GM19452 (cell line): ENCODE data around the gene PIGM.

Experiments used
- ATAC-seq: cut with Tn5 transposase; IDR thresholded peaks from one replicate; pipeline ENCODE4 v1.9.1; 2021; ENCODE audit not compliant: unreplicated experiment

PIGM gene

DNA sequence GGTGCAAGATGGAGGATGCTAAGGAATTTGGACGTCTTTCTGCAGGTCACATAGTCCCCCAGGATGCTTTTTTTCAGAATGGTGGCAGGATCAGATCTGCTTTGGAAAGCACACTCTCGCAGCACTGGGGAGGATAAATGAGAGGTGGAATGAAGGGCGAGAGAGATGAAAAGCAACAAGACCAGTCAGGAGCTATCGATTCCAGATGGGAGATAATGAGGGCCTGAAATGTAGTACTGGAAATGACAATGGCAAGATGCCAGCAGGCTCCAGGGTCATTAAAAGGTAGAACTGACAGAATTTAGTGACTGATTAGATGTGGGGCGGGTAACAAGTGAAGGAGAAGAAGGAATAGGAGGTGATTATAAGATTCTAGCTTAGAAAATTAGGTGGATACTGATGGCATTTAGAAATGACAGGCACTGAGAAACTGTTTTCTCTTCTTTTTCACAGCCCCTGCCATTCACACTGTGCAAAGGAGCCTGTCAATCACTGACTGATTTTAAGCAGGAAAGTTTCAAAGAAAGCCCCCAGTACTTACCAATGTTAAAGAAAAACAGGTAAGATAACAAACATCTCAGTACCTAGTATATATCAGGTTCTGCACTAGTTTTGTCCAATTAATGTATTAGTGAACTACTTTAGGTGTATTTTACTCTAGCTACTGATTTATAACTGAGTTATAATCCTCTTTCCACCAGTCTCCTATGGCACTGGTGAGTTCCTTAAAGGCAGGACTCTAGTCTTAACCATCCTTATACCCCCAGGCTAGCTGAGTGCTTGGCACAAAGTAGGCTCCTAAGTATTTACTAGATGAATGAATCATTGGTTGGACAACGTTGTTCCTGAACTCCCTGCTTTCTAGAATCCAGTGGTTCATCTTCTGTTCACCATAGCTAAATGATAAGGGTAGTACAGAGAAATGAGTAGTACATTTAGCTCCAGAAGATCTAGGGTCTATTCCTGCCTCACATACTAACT lies 9.2 kb downstream of the PIGM start:
- ATAC-seq: no peak

DNA sequence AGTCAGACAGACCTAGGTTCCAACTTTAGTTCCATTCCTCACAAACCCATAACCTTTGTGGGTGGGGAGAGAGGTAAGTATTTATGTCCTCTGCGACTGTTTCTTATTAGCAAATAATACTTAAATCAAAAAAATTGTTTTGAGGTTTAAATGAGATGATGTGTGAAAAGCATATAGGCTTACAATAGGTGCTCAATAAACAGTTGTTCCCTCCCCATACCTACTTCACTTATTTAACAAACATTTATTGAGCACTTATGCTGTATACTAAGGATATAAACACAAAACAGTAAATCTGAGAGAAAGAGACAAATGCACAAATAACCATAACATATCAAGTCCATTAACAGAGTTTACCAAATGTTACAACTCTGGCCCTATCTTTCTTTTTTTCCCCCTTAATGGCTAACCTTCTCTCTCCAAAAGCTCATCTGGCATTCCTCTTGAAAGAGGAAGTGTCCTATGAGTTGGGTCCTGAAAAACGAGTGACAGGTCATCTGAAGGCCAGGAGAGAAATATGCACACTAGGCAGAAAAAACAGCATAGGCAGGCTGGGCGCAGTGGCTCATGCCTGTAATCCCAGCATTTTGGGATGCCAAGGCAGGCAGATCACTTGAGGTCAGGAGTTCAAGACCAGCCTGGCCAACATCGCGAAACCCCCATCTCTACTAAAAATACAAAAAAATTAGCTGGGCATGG lies 10.3 kb downstream of the PIGM start:
- ATAC-seq: no peak

DNA sequence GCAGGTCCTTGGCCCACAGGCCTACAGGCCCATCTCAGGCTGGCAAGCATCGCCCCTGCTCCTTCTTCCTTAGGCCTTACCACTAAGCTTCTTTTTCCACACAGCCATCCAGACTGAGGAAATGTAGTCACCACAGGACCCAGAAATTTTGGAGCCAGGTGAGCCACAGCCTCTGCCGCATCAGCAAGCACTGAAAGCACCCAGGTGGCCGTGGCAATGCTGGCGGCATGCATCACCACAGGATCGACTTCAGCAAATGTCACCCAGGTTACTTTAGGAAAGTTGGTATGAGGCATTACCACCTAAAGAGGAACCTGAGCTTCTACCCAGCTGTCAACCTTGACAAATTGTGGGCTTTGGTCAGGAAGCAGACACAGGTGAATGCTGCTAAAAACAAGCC lies 11.6 kb downstream of the PIGM start:
- no peak for ATAC-seq

DNA sequence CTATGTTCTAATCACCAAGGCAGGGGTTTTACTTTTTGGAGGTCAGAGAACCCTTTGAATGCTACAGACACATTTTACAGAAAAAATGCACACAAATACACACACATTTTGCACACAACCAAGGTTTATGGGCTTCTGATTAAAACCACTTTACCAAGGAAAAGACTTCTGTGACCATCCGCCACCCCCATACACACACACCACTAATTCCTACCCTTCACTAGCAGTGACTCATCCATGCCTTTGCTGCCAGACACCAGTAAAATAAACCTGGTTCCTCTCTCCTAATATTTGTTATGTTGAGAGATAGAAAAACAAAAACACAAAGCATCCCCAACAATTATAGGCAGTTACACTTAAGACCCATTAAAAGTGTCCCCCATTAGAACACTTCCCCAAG lies 12.9 kb downstream of the PIGM start:
- no peak for ATAC-seq

DNA sequence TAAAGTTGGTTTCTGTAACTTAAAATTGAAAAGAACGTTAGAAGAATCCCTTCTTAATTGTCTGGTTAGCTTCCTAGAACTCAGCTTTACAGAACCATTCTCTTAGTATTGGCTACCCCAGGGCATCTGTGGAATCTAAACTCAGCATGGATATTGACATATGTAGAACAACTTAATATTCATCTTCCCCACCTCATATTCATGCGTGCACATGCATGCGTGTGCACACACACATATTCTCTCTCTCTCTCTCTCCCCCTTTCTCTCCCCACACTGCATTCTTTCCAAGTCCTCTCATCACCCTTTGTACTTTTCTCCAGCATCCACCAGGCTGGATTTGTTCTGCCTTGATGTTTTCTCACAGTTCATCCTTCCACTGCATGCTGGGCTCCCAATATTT lies 13.4 kb downstream of the PIGM start:
- ATAC-seq: no peak

DNA sequence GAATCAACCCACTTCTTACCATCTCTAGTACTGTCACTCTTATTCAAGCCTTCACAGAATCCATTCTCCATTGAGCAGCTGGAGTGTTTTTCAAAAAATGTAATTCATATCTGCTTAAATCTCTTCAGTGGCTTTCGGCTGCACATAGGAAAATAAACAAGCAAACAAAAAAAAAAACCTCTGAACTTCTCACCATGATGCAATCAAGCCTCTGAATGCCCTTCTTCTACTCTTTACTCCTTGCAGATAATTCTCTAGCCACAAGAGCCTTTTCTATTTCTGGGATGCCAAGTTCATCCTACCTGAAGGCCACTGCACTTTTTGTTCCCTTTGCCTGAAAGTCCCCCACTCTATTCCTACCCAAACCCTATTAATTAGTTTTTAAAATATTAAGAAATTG lies 14.2 kb downstream of the PIGM start:
- no peak for ATAC-seq

DNA sequence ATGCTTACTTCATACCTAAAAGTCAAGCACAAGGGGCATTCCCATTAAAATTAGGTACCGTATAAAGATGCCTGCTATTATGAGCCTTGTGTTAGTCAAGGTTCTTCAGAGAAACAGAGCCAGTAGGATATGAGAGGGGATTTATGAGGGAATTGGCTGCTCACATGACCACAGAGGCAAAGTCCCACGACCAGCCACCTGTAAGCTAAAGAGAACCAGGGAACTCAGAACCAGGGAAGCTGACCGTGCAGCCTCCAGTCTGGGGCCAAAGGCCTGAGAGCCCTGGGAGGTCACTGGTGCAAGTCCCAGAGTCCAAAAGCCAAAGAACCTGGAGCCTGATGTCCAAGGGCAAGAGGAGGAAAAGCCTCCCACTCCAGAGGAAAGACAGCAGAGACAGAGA lies 20.0 kb downstream of the PIGM start:
- no peak for ATAC-seq

DNA sequence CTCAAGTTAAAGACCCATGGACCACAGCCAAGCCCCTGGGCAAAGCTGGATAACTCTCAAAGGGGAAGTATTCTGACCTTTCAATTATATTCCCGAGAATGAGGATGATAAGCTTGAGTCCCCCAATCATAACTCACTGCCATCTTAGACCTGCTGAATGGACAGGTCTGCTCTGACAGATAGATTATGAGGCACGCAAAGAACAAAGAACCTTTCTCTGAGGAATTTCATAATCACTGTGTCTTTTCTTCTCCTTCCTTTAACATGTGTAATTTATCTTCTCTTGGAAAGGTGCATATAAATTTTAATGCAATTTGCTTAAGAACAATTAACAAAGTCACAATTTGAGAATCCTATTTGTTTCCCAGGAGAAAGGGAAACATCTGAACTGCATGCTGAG lies 22.0 kb downstream of the PIGM start:
- no peak for ATAC-seq

DNA sequence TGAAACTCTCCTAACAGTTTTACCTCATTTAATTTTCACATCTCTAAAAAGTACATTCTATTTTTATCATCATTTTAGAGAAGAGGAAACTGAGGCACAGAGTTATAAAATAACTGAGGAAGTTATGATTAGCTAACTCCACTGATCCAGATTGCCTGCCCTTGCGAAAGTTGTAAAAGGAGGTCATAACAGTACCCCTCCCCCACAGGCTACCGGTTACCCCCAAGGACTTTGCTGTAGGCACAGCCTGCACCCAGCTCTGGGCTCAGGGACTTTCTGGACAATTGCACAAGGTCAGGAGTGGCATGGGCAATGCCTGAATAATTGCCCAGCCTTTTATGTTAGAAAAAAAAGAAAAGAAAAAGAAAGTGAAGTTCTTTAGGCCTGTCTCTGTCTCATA lies 22.7 kb downstream of the PIGM start:
- no peak for ATAC-seq

DNA sequence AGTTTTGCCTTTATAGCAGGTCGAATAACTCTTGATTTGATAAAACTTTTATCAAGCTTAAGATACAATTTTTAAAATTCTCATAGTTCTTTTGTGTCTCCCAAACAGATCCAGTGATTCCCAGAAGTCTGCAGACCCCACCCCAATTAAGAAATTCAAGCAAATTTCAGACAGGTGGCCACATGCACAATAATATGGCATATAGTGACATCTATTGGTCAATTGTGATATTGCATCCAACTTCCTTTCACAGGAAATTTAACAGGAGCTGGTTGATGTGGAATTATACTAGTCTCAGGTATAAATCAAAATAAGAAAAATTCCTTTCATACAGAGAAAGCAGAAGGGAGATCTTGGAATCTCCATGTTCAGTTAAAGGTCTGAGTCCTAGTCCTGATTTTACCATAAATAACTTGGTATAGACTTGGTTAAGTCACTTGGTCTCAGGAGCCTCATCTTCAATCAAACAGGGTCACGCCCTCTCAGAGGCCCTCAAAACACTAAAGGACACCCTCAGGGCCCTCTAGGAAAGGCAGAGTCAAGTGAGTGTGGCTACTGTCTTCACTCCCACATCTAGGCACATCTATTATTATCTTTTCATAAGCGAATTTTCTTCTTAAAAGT lies 24.1 kb downstream of the PIGM start:
- ATAC-seq: no peak

DNA sequence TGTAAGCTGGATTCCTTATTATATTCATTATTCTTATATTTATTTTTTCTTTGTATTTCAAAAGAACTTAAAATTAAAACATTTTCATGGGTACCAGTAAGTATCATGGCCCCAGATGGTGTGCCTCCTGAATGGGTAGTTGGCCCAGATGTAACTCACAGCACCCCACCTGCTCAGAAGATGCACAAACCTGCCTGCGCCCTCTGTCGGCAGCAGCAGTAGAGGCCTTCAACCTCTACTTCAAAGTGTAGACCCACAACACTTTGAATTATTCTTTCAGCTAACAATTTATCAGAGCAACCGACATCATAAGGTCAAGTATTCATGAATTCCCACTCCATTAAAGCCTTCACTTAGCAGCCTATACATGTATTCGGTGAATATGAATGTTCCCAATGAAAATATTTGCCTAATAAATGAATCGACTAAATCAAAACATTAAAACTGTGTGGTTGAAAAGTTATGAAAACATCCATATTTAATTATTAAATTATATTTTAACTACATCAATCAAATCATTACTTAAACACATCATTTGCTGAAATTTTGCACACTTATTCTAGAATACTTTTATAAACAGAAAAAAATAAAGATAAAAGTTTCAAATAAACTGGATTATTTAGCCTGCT lies 25.4 kb downstream of the PIGM start:
- no peak for ATAC-seq

DNA sequence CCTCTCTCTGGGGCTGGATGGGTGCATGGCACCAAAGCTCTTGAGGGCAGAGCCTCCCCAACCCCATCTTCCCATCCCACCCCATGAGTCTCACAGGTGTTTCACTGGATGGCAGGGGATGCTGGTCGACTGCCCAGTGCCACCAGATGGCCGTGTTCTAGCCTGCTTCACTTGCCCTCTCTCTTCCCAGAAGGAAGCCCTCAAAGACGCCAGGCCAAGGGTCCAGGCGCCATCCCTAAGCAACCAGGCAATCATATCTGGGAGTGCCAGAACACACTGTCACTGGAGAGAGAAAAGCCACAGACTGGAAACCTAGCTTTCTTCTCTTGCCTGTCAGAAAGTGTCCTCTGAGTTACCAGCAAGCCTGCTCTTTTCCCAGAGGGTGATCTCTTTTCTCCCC lies 26.7 kb downstream of the PIGM start:
- no peak for ATAC-seq

DNA sequence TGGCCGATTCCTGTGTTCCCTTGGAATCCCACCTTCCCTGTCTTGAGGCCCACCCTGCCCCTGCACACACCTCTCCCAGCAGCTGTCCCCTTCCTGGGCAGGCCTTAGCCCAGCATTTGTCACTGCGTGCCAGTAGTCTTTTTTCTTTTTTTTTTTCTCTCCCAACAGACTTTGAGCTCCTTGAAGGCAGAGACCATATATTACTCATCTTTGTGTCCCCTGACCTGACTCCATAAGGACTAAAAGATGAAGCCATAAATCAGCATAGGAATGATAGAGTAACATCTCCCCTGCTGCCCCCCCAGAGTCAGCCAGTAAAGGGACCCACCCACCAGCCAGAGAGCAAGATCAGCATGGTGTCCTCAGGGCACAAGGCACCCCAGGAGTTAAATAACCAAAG lies 27.4 kb downstream of the PIGM start:
- no peak for ATAC-seq

DNA sequence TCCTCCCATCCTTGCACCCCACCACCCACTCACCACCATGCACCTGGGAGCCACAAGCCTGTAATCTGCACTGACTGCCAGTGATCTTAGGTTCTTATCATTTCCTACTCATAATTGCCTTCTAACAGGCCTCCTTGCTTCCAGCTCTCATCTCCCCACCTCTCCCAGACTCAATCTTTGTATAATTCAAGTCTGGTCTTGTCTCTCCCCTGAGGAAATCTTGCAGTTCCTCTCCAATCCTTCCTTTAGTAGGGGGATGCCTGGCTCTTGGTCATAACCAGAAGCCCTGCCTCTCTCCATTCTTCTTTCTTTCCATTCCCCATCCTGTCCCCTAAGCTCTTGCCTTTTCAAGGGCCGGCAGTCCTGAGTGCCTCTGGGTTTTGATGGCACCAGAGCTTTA lies 27.8 kb downstream of the PIGM start:
- ATAC-seq: no peak

DNA sequence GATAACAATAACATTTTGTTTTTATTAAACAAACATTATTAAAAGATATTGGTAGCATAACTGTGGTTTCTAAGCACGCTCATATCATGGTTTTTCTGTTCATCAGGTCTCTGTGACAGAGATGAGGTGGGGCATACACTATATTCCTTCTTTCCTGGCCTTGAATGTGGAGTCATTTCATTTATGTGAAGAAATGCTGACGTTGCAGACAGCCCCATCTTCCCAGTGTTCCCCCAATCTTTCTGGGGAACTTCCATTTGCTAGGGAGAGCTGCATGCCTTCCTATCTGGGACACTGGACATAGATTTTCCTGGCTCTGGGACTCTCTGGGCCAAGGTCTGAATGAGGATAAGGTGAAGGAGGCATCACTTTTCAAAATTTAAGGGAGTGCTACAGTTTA lies 30.4 kb downstream of the PIGM start:
- ATAC-seq: no peak

DNA sequence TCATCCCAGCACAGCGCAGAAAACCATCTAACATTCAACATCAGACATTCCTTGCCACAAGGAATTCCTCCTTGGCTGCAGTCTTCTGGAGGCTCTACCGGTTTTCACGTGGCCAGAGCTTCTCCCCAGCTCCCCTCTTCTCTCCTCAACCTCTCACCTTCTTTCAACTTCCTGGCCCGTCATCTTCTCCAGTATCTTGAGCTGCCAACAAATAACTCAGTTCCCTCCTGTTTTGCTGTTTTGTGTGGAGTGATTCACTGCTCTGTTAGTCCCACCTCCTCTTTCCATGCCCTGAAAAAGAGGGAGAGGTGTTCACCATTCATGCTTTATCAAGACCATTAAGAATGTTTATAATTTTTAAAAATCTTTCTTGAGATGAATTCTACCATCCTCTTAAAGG lies 32.6 kb downstream of the PIGM start:
- no peak for ATAC-seq

DNA sequence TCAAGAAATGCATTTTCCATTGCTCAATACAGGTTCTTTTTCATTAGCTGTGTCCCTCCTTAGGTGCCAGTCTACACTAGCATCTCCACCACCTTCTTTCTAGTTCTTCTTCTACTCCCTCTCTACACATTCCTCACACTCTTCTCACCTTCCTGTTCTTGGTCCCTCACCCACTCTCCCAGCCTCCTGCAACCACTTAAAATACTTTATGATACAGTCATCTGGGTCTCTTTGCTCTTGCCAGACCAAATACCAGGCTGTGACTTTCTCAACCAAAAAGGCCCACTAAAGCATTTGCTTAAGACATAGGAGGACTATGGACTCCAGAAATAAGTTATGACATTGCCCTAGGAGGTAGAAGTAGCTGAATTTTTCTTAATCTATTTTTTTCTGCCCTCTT lies 35.1 kb downstream of the PIGM start:
- no peak for ATAC-seq

DNA sequence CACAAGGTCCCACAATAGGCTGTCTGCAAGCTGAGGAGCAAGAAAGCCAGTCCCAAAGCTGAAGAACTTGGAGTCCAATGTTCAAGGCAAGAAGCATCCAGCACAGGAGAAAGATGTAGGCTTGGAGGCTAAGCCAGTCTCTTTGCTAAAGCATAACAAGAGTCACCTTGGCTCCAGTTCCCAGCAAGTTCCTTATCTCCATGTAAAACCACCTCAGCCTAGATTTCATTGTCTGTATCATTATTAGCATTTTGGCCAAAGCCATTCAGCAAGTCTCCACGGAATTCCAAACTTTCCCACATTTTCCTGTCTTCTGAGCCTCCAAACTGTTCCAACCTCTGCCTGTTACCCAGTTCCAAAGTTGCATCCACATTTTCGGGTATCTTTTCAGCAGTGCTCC lies 36.9 kb downstream of the PIGM start:
- ATAC-seq: no peak

DNA sequence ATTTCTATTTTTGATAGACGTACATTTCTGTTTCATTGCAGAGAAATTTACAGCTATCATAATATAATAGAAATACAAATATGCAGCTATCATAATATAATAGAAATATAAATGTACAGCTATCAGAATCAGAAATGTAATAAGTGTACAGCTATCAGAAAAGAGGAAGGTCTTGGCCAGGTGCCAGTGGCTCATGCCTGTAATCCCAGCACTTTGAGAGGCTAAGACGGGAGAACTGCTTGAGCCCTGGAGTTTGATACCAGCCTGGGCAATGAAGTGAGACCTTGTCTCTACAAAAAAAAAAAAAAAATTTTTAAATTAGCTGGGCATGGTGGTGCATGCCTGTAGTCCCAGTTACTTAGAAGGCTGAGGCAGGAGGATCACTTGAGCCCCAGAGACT lies 37.9 kb downstream of the PIGM start:
- no peak for ATAC-seq

DNA sequence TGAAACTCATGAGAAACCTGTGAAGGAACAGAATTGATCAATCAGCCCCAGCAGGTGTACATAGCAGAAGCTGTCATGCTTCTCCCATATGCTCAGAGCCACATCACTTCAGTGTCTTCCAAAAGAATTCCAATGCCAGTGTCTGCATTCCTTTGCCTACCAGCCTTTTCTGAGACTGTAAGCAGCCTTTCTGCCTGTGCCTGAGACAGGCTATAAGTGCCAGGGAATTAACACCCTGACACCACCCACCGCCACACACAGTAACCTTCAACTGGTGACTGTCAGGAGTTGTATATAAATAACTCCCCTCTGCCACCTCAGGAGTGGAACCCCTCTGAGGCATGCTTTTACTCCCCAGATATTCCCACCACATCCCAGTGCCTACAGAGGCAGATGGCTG lies 39.6 kb downstream of the PIGM start:
- no peak for ATAC-seq

DNA sequence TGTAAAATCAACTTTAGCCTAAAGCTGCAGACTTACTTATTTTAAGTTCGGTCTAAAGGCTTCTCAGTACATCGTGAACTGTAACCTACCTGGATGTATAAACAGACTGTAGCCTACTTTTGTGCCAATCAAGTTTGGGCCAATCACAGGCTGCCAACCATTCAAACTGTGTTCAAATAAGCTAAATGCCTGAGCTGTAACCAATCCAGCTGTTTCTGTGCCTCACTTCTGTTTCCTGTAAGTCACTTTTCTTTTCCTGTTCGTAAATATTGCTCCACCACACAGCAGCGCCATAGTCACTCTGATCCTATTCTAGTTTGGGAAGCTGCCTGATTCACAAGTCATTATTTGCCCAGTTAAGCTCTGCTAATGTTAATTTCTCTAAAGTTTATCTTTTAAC lies 40.3 kb downstream of the PIGM start:
- ATAC-seq: no peak

DNA sequence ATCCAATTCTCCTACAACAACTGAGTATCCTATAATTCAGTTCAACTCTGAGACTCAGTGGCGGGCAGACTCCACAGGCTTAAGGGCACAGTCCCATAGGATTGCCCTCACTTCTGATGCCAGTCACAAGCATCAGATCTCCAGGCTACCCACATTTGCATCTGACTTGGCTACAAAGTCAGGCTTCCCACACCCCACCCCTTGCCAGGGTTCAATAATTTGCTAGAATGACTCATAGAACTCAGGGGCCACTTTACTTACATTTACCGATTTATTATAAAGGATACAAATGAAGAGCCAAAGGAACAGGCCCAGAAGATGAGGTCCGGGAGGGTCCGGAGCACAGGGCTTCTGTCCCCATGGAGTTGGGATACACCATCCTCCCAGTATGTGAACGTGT lies 41.8 kb downstream of the PIGM start:
- ATAC-seq: no peak
